OCI-M1 (cell line): ENCODE results near the gene NR2F2.

Source experiments
- DNase-seq: peaks from one replicate; lab custom pipeline; 2025; lab: John Stamatoyannopoulos, UW

Gene NR2F2

GRCh38 chr15:96343113-96344059 lies 12.9 kb downstream of the NR2F2 start:
- DNase-seq = no peak

GRCh38 chr15:96344060-96344705 lies 13.7 kb downstream of the NR2F2 start:
- no peak for DNase-seq

GRCh38 chr15:96344706-96345559 lies 14.4 kb downstream of the NR2F2 start:
- no peak for DNase-seq

GRCh38 chr15:96345560-96346399 lies 15.3 kb downstream of the NR2F2 start:
- peak; percentile 95 for DNase-seq

- DNase-seq = peak; percentile 66
These were observed 16.0 kb downstream of the NR2F2 start for GRCh38 chr15:96346409-96346970.

- DNase-seq = peak; percentile 90
These were observed 16.9 kb downstream of the NR2F2 start for GRCh38 chr15:96347181-96348111.

- DNase-seq = peak; percentile 84
These were observed 17.9 kb downstream of the NR2F2 start for GRCh38 chr15:96348112-96349027.

GRCh38 chr15:96349034-96349856 lies 18.7 kb downstream of the NR2F2 start:
- no peak for DNase-seq

- no peak for DNase-seq
These were observed 19.6 kb downstream of the NR2F2 start for GRCh38 chr15:96349857-96350720.

GRCh38 chr15:96350934-96351724 lies 20.6 kb downstream of the NR2F2 start:
- no peak for DNase-seq

GRCh38 chr15:96351761-96352603 lies 21.5 kb downstream of the NR2F2 start:
- no peak for DNase-seq

- no peak for DNase-seq
These were observed 22.3 kb downstream of the NR2F2 start for GRCh38 chr15:96352604-96353405.

GRCh38 chr15:96353416-96353929 lies 23.0 kb downstream of the NR2F2 start:
- no peak for DNase-seq
